ENCODE data around the gene SLC35G3.

GRCh38 chr17:35240861-35241260 is 46.7 kb upstream of the SLC35G3 start:
- TF ChIP-seq SRF (IDR thresholded peaks at IDR 0.05; ENCODE audit: low read depth, low read length) (no peak), NRF1 (IDR thresholded peaks at IDR 0.05; ENCODE audit: low read depth, low read length) (no peak), CTCF (IDR thresholded peaks at IDR 0.05; ENCODE audit: control extremely low read depth in 1 of 3, insufficient read depth in 1 of 3, low read depth in 1 of 3, low read length in 3 of 3) (no peak), CEBPB (IDR thresholded peaks at IDR 0.05; ENCODE audit: low read depth, low read length) (no peak)
